Karpas-422 (cell line): Measurements from ENCODE around the gene KNCN. TPM values are rescaled to one million over a fixed set of nuclear protein-coding genes. Genes with fewer than 3 reads are reported as not detected.

Experiments
- DNase-seq: peaks from one replicate; pipeline ENCODE4 v3.0.0-alpha.2; 2015
- H2AFZ ChIP-seq: fragments of 200-600 bp; sonication (generic); 2 replicates; pipeline ENCODE4 v1.6.1; 2014; ENCODE audit warnings: antibody characterized with exemption, low read length, mixed read lengths
- H3K27ac ChIP-seq: fragments of 200-600 bp; sonication (generic); 2 replicates; pipeline ENCODE4 v1.5.1; 2014; ENCODE audit warnings: mild to moderate bottlenecking, low read length, moderate library complexity
- H3K27me3 ChIP-seq: fragments of 200-600 bp; sonication (generic); 2 replicates; pipeline ENCODE4 v1.6.1; 2014; ENCODE audit warnings: low read length, mixed read lengths
- H3K36me3 ChIP-seq: fragments of 200-600 bp; sonication (generic); 2 replicates; pipeline ENCODE4 v1.6.1; 2014; ENCODE audit warnings: low read length, mixed read lengths; ENCODE audit not compliant: insufficient read depth
- H3K4me1 ChIP-seq: fragments of 200-600 bp; sonication (generic); 2 replicates; pipeline ENCODE4 v1.6.1; 2014; ENCODE audit warnings: mild to moderate bottlenecking, low read length, mixed read lengths
- H3K4me2 ChIP-seq: fragments of 200-600 bp; sonication (generic); 2 replicates; pipeline ENCODE4 v1.6.1; 2014; ENCODE audit warnings: low read length, low read depth, mild to moderate bottlenecking; ENCODE audit not compliant: poor library complexity, severe bottlenecking
- H3K4me3 ChIP-seq: fragments of 200-600 bp; sonication (generic); 2 replicates; pipeline ENCODE4 v1.5.1; 2014; ENCODE audit warnings: mild to moderate bottlenecking, antibody characterized with exemption, low read length, mixed read lengths
- H3K79me2 ChIP-seq: fragments of 200-600 bp; sonication (generic); 2 replicates; pipeline ENCODE4 v1.6.1; 2014; ENCODE audit warnings: mild to moderate bottlenecking, low read length, mixed read lengths
- H3K9ac ChIP-seq: fragments of 200-600 bp; sonication (generic); 2 replicates; pipeline ENCODE4 v1.6.0; 2014; ENCODE audit warnings: low read length
- H3K9me2 ChIP-seq: fragments of 200-600 bp; sonication (generic), shearing (Covaris generic); replicated peaks from 2 replicates; pipeline ENCODE4 v1.6.0; 2014; ENCODE audit warnings: mild to moderate bottlenecking, low read length, moderate library complexity; ENCODE audit not compliant: insufficient read depth
- H3K9me3 ChIP-seq: fragments of 300-700, 200-600 bp; sonication (generic); 2 replicates; pipeline ENCODE4 v1.6.1; 2014; ENCODE audit warnings: low read length, mixed read lengths
- H4K20me1 ChIP-seq: fragments of 200-600 bp; sonication (generic); 2 replicates; pipeline ENCODE4 v1.6.1; 2014; ENCODE audit warnings: mild to moderate bottlenecking, antibody characterized with exemption, low read length, low read depth; ENCODE audit not compliant: insufficient read depth
- total RNA-seq: library from RNA; depleted of rRNA; stranded (reverse); fragments of >200 nt; shearing (Covaris generic); gene quantifications from 2 replicates; pipeline ENCODE4 v1.2.3, GENCODE V29; 2014; ENCODE audit warnings: low replicate concordance

KNCN gene
- total RNA-seq, 1 experiment from 2014 or later = not detected

DNA sequence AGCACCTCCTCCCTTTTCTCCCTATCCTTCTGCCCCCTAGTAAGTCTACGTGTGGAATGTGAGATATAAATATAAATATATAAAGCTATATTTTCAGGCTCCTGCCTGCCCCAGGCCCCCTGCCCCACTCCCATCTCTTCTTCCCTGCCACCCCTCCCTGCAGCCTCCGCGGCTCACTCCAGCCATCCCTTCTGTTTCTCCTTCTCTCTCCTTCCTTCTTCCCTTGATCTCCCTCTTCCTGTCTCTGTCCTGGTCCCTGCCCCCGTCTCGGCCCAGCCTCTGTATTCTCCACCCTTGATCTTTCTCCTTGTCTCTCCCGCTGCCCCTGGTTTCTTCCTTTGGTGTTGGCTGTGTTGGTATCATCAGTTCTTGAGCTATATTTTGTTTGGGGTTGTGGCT, 38.7 kb downstream of the KNCN start:
- H3K4me2 ChIP-seq = no peak overlapping the region
- no peaks in the 10 kb centered on the region for H4K20me1 ChIP-seq
- no peaks in the 10 kb centered on the region for H3K9me3 ChIP-seq
- H3K9me2 ChIP-seq = no peaks in the 10 kb centered on the region
- H3K79me2 ChIP-seq = no peaks in the 10 kb centered on the region
- H3K4me1 ChIP-seq = no peaks in the 10 kb centered on the region
- H2AFZ ChIP-seq = no peak overlapping the region
- DNase-seq = no peak
- H3K9ac ChIP-seq = no peak overlapping the region
- no peak overlapping the region for H3K4me3 ChIP-seq
- no peak overlapping the region for H3K27ac ChIP-seq
- no peaks in the 10 kb centered on the region for H3K36me3 ChIP-seq
- H3K27me3 ChIP-seq = no peaks in the 10 kb centered on the region

DNA sequence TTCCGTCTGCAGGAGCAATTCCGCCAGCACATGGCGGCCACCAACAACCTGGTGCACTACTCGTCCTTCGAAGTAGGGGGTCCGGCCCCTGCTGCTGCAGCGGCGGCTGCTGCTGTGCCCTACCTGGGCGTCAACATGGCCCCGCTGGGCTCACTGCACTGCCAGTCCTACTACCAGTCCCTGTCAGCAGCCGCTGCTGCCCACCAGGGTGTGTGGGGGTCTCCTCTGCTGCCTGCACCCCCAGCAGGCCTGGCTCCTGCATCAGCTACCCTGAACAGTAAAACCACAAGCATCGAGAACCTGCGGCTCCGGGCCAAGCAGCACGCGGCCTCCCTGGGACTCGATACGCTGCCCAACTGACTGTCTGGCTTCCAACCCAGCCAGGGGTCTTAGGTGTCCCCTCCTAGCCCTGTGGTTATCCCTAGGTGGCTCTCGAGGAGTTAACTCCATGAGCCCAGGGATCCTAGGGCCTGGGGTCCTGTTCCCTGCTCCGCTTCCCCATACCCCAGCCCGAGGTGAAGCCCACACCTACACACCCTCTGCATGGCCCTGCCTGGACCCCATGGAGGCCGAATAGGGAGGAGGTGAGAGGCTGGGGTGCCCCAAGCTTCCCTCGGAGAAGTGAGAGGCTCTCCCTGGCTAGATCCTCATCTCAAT, 39.2 kb downstream of the KNCN start:
- Histone ChIP-seq H3K36me3 (no peaks in the 10 kb centered on the region), H3K27me3 (no peaks in the 10 kb centered on the region), H3K4me1 (no peaks in the 10 kb centered on the region), H3K9ac (no peak overlapping the region), H3K9me3 (no peaks in the 10 kb centered on the region), H3K79me2 (no peaks in the 10 kb centered on the region), H3K4me2 (no peak overlapping the region), H3K27ac (no peak overlapping the region), H3K9me2 (no peaks in the 10 kb centered on the region), H3K4me3 (no peak overlapping the region), H4K20me1 (no peaks in the 10 kb centered on the region), H2AFZ (no peak overlapping the region)
- no peak for DNase-seq

DNA sequence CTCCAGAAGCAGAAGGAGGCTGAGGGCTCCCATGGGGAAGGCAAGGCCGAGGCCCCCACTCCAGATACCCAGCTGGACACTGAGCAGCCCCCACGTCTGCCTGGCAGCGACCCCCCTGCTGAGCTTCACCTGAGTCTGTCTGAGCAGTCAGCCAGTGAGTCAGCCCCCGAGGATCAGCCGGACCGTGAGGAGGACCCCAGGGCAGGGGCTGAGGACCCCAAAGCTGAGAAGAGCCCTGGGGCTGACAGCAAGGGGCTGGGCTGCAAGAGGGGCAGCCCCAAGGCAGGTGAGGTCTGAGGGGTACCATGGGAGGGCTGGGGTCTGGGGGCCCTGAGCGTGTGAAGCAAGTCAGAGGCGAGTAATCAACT, 40.5 kb downstream of the KNCN start:
- no peaks in the 10 kb centered on the region for H3K4me1 ChIP-seq
- no peak for DNase-seq
- no peaks in the 10 kb centered on the region for H4K20me1 ChIP-seq
- H2AFZ ChIP-seq = no peak overlapping the region
- H3K27me3 ChIP-seq = no peaks in the 10 kb centered on the region
- no peaks in the 10 kb centered on the region for H3K9me3 ChIP-seq
- no peaks in the 10 kb centered on the region for H3K9me2 ChIP-seq
- no peaks in the 10 kb centered on the region for H3K36me3 ChIP-seq
- no peak overlapping the region for H3K4me3 ChIP-seq
- H3K4me2 ChIP-seq = no peak overlapping the region
- H3K79me2 ChIP-seq = no peaks in the 10 kb centered on the region
- H3K9ac ChIP-seq = no peak overlapping the region
- H3K27ac ChIP-seq = no peak overlapping the region

DNA sequence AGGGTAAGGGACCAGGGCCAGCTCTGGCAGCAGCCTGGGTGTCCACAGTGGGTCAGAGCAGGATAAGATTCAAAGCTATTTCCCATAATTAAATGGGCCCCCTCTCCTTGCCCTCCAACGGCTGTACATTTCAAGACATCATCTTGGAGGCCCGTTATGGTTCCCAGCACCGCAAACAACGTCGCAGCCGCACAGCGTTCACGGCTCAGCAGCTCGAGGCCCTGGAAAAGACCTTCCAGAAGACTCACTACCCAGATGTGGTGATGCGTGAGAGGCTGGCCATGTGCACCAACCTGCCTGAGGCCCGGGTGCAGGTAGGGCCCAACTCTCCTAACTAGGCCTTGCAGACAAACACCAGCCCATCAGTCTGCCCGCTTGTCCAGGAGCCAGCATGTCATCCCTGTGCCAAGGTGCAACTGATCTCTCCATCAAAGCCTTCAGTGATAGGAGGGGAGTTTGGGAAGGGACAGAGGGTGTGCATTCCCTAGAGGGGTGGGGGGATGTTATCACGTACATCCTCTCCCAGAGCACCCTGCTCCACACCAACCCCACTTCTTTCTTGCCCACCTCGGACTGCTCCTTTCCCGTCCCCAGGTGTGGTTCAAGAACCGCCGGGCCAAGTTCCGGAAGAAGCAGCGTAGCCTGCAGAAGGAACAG, 41.0 kb downstream of the KNCN start:
- Histone ChIP-seq H3K4me1 (no peaks in the 10 kb centered on the region), H3K9me2 (no peaks in the 10 kb centered on the region), H3K9ac (no peak overlapping the region), H3K4me2 (no peak overlapping the region), H3K27ac (no peak overlapping the region), H3K9me3 (no peaks in the 10 kb centered on the region), H3K27me3 (no peaks in the 10 kb centered on the region), H3K4me3 (no peak overlapping the region), H2AFZ (no peak overlapping the region), H4K20me1 (no peaks in the 10 kb centered on the region), H3K79me2 (no peaks in the 10 kb centered on the region), H3K36me3 (no peaks in the 10 kb centered on the region)
- DNase-seq = no peak

DNA sequence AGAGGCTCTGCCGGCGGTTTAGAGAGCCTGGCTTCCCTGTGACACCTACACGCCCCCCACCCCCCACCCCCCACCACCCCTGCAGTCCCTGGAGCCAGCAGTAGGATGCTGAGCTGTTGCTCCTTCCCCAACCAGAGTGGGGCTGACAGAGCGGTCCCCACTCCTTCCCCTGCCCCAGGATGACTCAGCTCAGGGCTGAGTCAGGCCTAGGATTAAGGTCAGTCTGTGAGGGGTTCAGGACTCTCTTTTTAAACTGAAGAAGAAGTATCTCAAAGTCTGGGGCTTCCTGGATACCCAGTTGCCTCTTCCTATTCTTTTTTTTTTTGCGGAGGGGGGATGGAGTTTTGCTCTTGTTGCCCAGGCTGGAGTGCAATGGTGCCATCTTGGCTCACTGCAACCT, 42.7 kb downstream of the KNCN start:
- no peak overlapping the region for H3K4me3 ChIP-seq
- no peak overlapping the region for H2AFZ ChIP-seq
- H3K4me1 ChIP-seq = no peaks in the 10 kb centered on the region
- DNase-seq = no peak
- H3K36me3 ChIP-seq = no peaks in the 10 kb centered on the region
- H3K9me2 ChIP-seq = no peaks in the 10 kb centered on the region
- no peaks in the 10 kb centered on the region for H3K79me2 ChIP-seq
- no peaks in the 10 kb centered on the region for H3K9me3 ChIP-seq
- no peak overlapping the region for H3K27ac ChIP-seq
- no peaks in the 10 kb centered on the region for H3K27me3 ChIP-seq
- H4K20me1 ChIP-seq = no peaks in the 10 kb centered on the region
- H3K9ac ChIP-seq = no peak overlapping the region
- no peak overlapping the region for H3K4me2 ChIP-seq

DNA sequence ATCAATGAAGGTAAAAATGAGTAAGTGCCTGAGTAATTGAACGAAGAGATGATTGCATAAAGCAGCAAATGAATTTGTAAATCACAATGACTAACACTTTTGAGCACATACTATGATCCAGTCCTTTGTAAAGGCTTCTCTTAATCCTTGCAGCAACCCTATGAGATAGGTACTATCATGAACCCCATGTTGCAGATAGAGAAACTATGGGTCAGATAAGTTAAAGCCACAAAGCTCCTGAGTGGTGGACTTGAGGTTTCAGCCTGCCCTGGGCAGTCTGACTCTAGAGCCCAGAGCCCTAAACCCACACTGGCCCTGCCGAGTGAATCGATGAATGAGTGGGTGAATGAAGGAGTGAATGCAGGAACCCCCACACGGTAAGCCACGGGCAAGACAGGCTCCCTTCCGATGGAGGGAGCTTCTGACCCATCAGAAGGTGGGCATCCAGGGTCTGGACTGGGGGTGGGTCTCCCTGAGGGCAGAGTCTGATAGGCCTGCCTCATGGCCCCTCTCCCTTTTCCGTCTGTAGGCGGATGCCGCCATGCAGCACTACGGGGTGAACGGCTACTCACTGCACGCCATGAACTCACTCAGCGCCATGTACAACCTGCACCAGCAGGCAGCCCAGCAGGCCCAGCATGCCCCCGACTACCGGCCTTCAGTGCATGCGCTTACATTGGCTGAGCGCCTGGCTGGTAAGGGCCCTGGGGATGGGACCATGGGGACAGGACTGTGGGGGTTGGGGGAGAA, 44.8 kb downstream of the KNCN start:
- DNase-seq = no peak
- Histone ChIP-seq H3K4me3 (no peak overlapping the region), H4K20me1 (no peaks in the 10 kb centered on the region), H3K9ac (no peak overlapping the region), H3K4me1 (no peaks in the 10 kb centered on the region), H3K4me2 (no peak overlapping the region), H3K9me3 (no peaks in the 10 kb centered on the region), H3K27ac (no peak overlapping the region), H3K9me2 (no peaks in the 10 kb centered on the region), H3K36me3 (no peaks in the 10 kb centered on the region), H2AFZ (no peak overlapping the region), H3K27me3 (no peaks in the 10 kb centered on the region), H3K79me2 (no peaks in the 10 kb centered on the region)

DNA sequence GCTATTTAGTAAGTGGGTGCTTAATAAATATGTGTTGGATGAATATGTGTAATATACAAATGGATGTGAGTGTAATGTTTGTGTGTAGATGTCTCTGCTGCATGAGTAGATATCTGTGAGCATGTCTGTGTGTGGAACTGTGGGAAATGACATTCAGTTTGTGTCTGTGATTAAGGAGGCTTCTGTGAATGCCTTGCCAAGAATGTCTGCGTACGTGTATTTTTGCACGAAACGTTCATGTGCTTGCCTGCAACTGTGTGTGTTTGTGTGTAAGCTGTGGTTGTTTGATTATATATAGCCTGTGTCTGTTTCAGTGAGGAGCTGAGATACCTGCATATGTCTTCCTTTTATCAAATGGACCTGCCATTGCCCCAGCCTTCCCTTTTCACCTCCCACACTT, 48.0 kb downstream of the KNCN start:
- Histone ChIP-seq H3K27ac (no peak overlapping the region), H3K27me3 (no peaks in the 10 kb centered on the region), H4K20me1 (no peaks in the 10 kb centered on the region), H2AFZ (no peak overlapping the region), H3K79me2 (no peaks in the 10 kb centered on the region), H3K4me3 (no peak overlapping the region), H3K4me2 (no peak overlapping the region), H3K9ac (no peak overlapping the region), H3K4me1 (no peaks in the 10 kb centered on the region), H3K9me3 (no peaks in the 10 kb centered on the region), H3K36me3 (no peaks in the 10 kb centered on the region), H3K9me2 (no peaks in the 10 kb centered on the region)
- no peak for DNase-seq

DNA sequence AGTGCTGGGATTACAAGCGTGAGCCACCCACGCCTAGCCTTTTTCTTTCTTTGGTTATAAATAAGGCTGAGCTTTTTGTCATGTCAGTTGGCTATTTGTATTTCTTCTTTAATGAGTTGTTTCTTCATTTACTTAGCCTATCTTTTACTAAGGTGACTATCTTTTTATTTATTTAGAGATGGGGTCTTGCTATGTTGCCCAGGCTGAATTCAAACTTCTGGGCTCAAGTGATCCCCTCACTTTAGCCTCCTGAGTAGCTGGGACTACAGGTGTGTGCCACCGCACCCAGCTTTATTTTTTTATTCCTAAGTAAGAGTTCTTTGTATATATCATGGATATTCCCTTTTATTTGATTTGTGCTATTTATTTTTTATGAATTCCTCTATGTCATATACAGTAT, 49.9 kb downstream of the KNCN start:
- Histone ChIP-seq H3K9ac (no peak overlapping the region), H3K79me2 (no peaks in the 10 kb centered on the region), H3K9me2 (no peaks in the 10 kb centered on the region), H4K20me1 (no peaks in the 10 kb centered on the region), H3K36me3 (no peaks in the 10 kb centered on the region), H3K27me3 (no peaks in the 10 kb centered on the region), H3K27ac (no peak overlapping the region), H3K4me1 (no peaks in the 10 kb centered on the region), H3K4me3 (no peak overlapping the region), H3K9me3 (no peaks in the 10 kb centered on the region), H2AFZ (no peak overlapping the region), H3K4me2 (no peak overlapping the region)
- no peak for DNase-seq
